Prostate gland (tissue), 1 donor: ENCODE results near the gene UBQLN2.

Experiments used
- POLR2A ChIP-seq: fragments of 450-650 bp; IDR thresholded peaks from one replicate; pipeline ENCODE4 v1.6.1; 2016; ENCODE audit warnings: antibody characterized with exemption, mild to moderate bottlenecking
- POLR2AphosphoS5 ChIP-seq: sonication (generic); formaldehyde crosslinking; IDR thresholded peaks from one replicate; pipeline ENCODE4 v1.6.1; 2017; ENCODE audit warnings: antibody characterized with exemption

GRCh38 chrX:56600141-56600540 lies 36.7 kb downstream of the UBQLN2 start:
- no peak for TF ChIP-seq POLR2A
- no peak for TF ChIP-seq POLR2AphosphoS5
